ENCODE results near the gene PIGM.

DNA sequence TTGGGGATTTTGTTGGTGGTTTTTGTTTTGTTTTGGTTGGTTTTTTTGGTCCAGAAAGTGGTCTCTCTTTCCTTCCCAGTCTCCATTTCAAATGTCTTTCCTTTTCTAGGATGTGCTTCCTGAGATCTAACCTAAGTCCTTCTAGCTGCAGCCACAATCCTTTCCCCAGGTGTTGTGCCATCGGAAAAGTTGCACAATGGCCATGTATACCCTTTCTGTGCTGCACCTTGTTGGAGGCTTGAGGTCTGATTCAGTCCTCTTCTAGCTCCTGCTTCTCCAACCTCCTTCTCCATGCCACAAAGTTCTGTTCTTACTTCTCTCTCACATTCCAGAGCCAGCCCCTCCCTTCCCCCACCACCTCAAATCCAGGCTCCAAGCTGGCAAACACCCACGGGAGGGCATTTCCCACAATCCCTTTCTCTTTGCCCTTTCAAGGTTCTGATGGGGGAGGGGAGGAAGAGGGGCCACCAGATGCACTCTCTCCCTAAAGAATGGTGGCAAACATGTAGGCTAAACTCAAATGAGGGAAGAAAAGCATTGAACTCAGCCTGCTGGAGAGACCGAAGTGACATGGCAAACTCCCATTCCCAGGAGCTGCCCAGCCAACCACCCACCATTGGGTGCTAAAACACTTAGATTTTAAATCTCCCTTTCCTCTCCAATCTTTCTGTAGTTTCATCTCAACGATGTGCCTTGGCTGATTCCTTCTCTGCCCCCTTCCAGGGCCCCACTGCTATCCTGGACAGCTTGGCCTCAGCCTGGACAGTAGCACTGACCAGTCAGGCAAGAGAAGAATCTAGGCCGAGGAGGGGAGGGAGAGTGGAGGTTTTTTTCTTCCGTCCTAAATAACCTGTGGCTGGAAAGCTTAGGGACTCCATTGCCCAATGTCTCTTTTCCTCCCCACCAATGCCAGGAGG, 35.3 kb upstream of the PIGM start:
- no peak for TF ChIP-seq FOXK2 (IDR thresholded peaks at IDR 0.05)
- TF ChIP-seq FOXM1 (IDR thresholded peaks at IDR 0.05; ENCODE audit: borderline replicate concordance) = no peak
- TF ChIP-seq HDGF (IDR thresholded peaks at IDR 0.05; ENCODE audit: borderline replicate concordance) = no peak
- no peak for TF ChIP-seq SUZ12 (IDR thresholded peaks at IDR 0.05)
- no peak for TF ChIP-seq ZNF384 (IDR thresholded peaks at IDR 0.05)
- TF ChIP-seq SP1 (IDR thresholded peaks at IDR 0.05) = no peak
